ENCODE results near the gene MAD2L1. TPM values are rescaled to one million over a fixed set of nuclear protein-coding genes. Genes with fewer than 3 reads are reported as not detected.

Gene MAD2L1
- total and polyA plus RNA-seq, 10 donors: 3.3 to 13.7 (median 5.0) TPM

- no peak for TF ChIP-seq CTCF (IDR thresholded peaks at IDR 0.05 in 8 of 11, conservative IDR thresholded peaks at IDR 0.05 in 3 of 11)
- TF ChIP-seq POLR2A (IDR thresholded peaks at IDR 0.05): no peak
- TF ChIP-seq POLR2AphosphoS5 (IDR thresholded peaks at IDR 0.05): no peak
- Histone ChIP-seq H3K27ac (no peak overlapping the region), H3K27me3 (replicated peaks in 1 of 7) (no peaks in the 10 kb centered on the region), H3K4me3 (no peak overlapping the region), H3K9me3 (no peaks in the 10 kb centered on the region), H3K36me3 (peaks cover 0 to 24% (median 0%) of the 10 kb centered on the region in 6 donors), H3K4me1 (peaks cover 0 to 32% (median 19%) of the 10 kb centered on the region in 6 donors)
- intact Hi-C loops (cut with DNase I; ENCODE audit: low total_unique reads): loop anchor here (10.0 kb wide), 1 partner anchor 431 kb away; the partner anchor contains the start of gene PDE5A
- DNase-seq: no peak
- WGBS, 5 donors: 75 to 95% (median 77%) methylated on average over 1 of the region's 1 CpG
Observed at GRCh38 chr4:120055795-120056194, 10.9 kb downstream of the MAD2L1 start.

GRCh38 chr4:120055162-120055561 is 11.5 kb downstream of the MAD2L1 start:
- WGBS, 5 donors: 52 to 66% (median 55%) methylated on average over 1 of the region's 1 CpG
- Histone ChIP-seq H3K4me1 (peaks cover 0 to 32% (median 19%) of the 10 kb centered on the region in 6 donors), H3K36me3 (peaks cover 0 to 18% (median 0%) of the 10 kb centered on the region in 6 donors), H3K9me3 (no peaks in the 10 kb centered on the region), H3K4me3 (no peak overlapping the region), H3K27ac (peak overlapping the region in 3 of 8 donors; percentile 37 to 48 (median 40)), H3K27me3 (replicated peaks in 1 of 7) (no peaks in the 10 kb centered on the region)
- intact Hi-C loops (cut with DNase I; ENCODE audit: low total_unique reads): loop anchor here (10.0 kb wide), 1 partner anchor 430 kb away; the partner anchor contains the start of gene PDE5A
- DNase-seq: no peak
- TF ChIP-seq POLR2AphosphoS5 (IDR thresholded peaks at IDR 0.05) (no peak), CTCF (IDR thresholded peaks at IDR 0.05 in 8 of 11, conservative IDR thresholded peaks at IDR 0.05 in 3 of 11) (no peak), POLR2A (IDR thresholded peaks at IDR 0.05) (no peak)

GRCh38 chr4:120053911-120054310 is 12.7 kb downstream of the MAD2L1 start:
- intact Hi-C loops (cut with DNase I; ENCODE audit: low total_unique reads): loop anchor here (5.0 to 10.0 kb wide), 2 partner anchors 429 to 742 kb away; partner anchors contain the start of gene PDE5A
- H3K27ac ChIP-seq: peak overlapping the region in 2 of 8 donors; percentile 13 to 37
- no peak for DNase-seq
- H3K4me1 ChIP-seq: peaks cover 0 to 42% (median 23%) of the 10 kb centered on the region in 6 donors
- peaks cover 0 to 10% (median 0%) of the 10 kb centered on the region in 6 donors for H3K36me3 ChIP-seq
- H3K9me3 ChIP-seq: no peaks in the 10 kb centered on the region
- 13 to 47% (median 27%) methylated on average over 1 of the region's 1 CpG for WGBS, 5 donors
- no peaks in the 10 kb centered on the region for H3K27me3 ChIP-seq (replicated peaks in 1 of 7)
- TF ChIP-seq CTCF (IDR thresholded peaks at IDR 0.05 in 8 of 11, conservative IDR thresholded peaks at IDR 0.05 in 3 of 11) (no peak), POLR2AphosphoS5 (IDR thresholded peaks at IDR 0.05) (no peak), POLR2A (IDR thresholded peaks at IDR 0.05) (no peak)
- no peak overlapping the region for H3K4me3 ChIP-seq

- intact Hi-C loops (cut with DNase I; ENCODE audit: low total_unique reads): loop anchor here (5.0 to 10.0 kb wide), 2 partner anchors 428 to 741 kb away; partner anchors contain the start of gene PDE5A
- WGBS, 5 donors: 45 to 68% (median 58%) methylated on average over 4 of the region's 4 CpGs
- Histone ChIP-seq H3K4me3 (no peak overlapping the region), H3K9me3 (no peaks in the 10 kb centered on the region), H3K27me3 (replicated peaks in 1 of 7) (no peaks in the 10 kb centered on the region), H3K36me3 (no peaks in the 10 kb centered on the region), H3K27ac (peak overlapping the region in 1 of 8 donors; percentile 37), H3K4me1 (peaks cover 0 to 42% (median 23%) of the 10 kb centered on the region in 6 donors)
- TF ChIP-seq POLR2A (IDR thresholded peaks at IDR 0.05) (no peak), POLR2AphosphoS5 (IDR thresholded peaks at IDR 0.05) (peak in 1 of 3 donors; percentile 39)
- no peak for DNase-seq
Observed at GRCh38 chr4:120052856-120053255, 13.8 kb downstream of the MAD2L1 start.

Measured in spleen (tissue), 11 donors.